ENCODE measurements around the gene RASSF8. TPM values are rescaled to one million over a fixed set of nuclear protein-coding genes. Genes with fewer than 3 reads are reported as not detected.

The RASSF8 gene
- total and polyA plus RNA-seq, 3 experiments from 2014 or later = 0.31 TPM; not detected in 2

- POLR2A ChIA-PET = no interaction called here
- H3K36me3 ChIP-seq (ENCODE audit: insufficient read depth, low read length) = no peaks in the 10 kb centered on the region
- no peaks in the 10 kb centered on the region for H3K9me3 ChIP-seq (ENCODE audit: low read length)
- peak overlapping the region in 1 of 8 donors; percentile 63 for H3K27ac Mint-ChIP-seq
- H3K9me3 Mint-ChIP-seq = peaks cover 0 to 4% (median 0%) of the 10 kb centered on the region in 5 donors
- H3K27me3 ChIP-seq (ENCODE audit: insufficient read depth, low read length, poor library complexity, severe bottlenecking) = no peaks in the 10 kb centered on the region
- DNase-seq = no peak
- H3K27me3 Mint-ChIP-seq = peaks cover 3% of the 10 kb centered on the region in 2 donors
- no peaks in the 10 kb centered on the region for H3K36me3 Mint-ChIP-seq
- no peaks in the 10 kb centered on the region for H3K4me1 ChIP-seq (ENCODE audit: insufficient read depth, low read length)
- CTCF ChIA-PET = no interaction called here
- H3K27ac ChIP-seq (ENCODE audit: low read depth, low read length) = no peak overlapping the region
- no peak overlapping the region for H3K4me3 ChIP-seq (ENCODE audit: low read length)
- H3K4me1 Mint-ChIP-seq = no peaks in the 10 kb centered on the region
- H3K4me3 Mint-ChIP-seq = no peak overlapping the region
These were observed 22.9 kb upstream of the RASSF8 start for GRCh38 chr12:25935355-25936144.

- no peaks in the 10 kb centered on the region for H3K27me3 ChIP-seq (ENCODE audit: insufficient read depth, low read length, poor library complexity, severe bottlenecking)
- no peak overlapping the region for H3K4me3 Mint-ChIP-seq
- H3K4me1 Mint-ChIP-seq = no peaks in the 10 kb centered on the region
- peaks cover 3 to 6% of the 10 kb centered on the region in 2 donors for H3K27me3 Mint-ChIP-seq
- peaks cover 0 to 4% (median 0%) of the 10 kb centered on the region in 5 donors for H3K9me3 Mint-ChIP-seq
- H3K4me3 ChIP-seq (ENCODE audit: low read length) = no peak overlapping the region
- CTCF ChIA-PET = no interaction called here
- no peaks in the 10 kb centered on the region for H3K36me3 ChIP-seq (ENCODE audit: insufficient read depth, low read length)
- no peaks in the 10 kb centered on the region for H3K36me3 Mint-ChIP-seq
- no peaks in the 10 kb centered on the region for H3K9me3 ChIP-seq (ENCODE audit: low read length)
- H3K4me1 ChIP-seq (ENCODE audit: insufficient read depth, low read length) = no peaks in the 10 kb centered on the region
- no peak overlapping the region for H3K27ac ChIP-seq (ENCODE audit: low read depth, low read length)
- DNase-seq = no peak
- H3K27ac Mint-ChIP-seq = no peak overlapping the region
- POLR2A ChIA-PET = no interaction called here
These were observed 21.4 kb upstream of the RASSF8 start for GRCh38 chr12:25937096-25937495.

- no peaks in the 10 kb centered on the region for H3K4me1 Mint-ChIP-seq
- peaks cover 0 to 4% (median 0%) of the 10 kb centered on the region in 5 donors for H3K9me3 Mint-ChIP-seq
- Histone ChIP-seq H3K4me3 (ENCODE audit: low read length) (no peak overlapping the region), H3K4me1 (ENCODE audit: insufficient read depth, low read length) (no peaks in the 10 kb centered on the region), H3K27me3 (ENCODE audit: insufficient read depth, low read length, poor library complexity, severe bottlenecking) (no peaks in the 10 kb centered on the region), H3K27ac (ENCODE audit: low read depth, low read length) (no peak overlapping the region), H3K36me3 (ENCODE audit: insufficient read depth, low read length) (no peaks in the 10 kb centered on the region), H3K9me3 (ENCODE audit: low read length) (no peaks in the 10 kb centered on the region)
- DNase-seq = no peak
- ChIA-PET CTCF (no interaction called here), POLR2A (no interaction called here)
- H3K36me3 Mint-ChIP-seq = no peaks in the 10 kb centered on the region
- no peak overlapping the region for H3K27ac Mint-ChIP-seq
- H3K4me3 Mint-ChIP-seq = no peak overlapping the region
- H3K27me3 Mint-ChIP-seq = peaks cover 3 to 6% of the 10 kb centered on the region in 2 donors
These were observed 19.9 kb upstream of the RASSF8 start for GRCh38 chr12:25938581-25938980.

GRCh38 chr12:25939606-25940005, 18.9 kb upstream of the RASSF8 start:
- H3K27ac ChIP-seq (ENCODE audit: low read depth, low read length) = no peak overlapping the region
- Mint-ChIP-seq H3K4me3 (no peak overlapping the region), H3K36me3 (no peaks in the 10 kb centered on the region), H3K27me3 (peaks cover 3 to 5% of the 10 kb centered on the region in 2 donors), H3K27ac (no peak overlapping the region), H3K9me3 (peaks cover 0 to 4% (median 0%) of the 10 kb centered on the region in 5 donors), H3K4me1 (no peaks in the 10 kb centered on the region)
- no peak for DNase-seq
- H3K36me3 ChIP-seq (ENCODE audit: insufficient read depth, low read length) = no peaks in the 10 kb centered on the region
- no peaks in the 10 kb centered on the region for H3K9me3 ChIP-seq (ENCODE audit: low read length)
- no peaks in the 10 kb centered on the region for H3K4me1 ChIP-seq (ENCODE audit: insufficient read depth, low read length)
- ChIA-PET CTCF (no interaction called here), POLR2A (no interaction called here)
- no peak overlapping the region for H3K4me3 ChIP-seq (ENCODE audit: low read length)
- H3K27me3 ChIP-seq (ENCODE audit: insufficient read depth, low read length, poor library complexity, severe bottlenecking) = no peaks in the 10 kb centered on the region

- H3K9me3 Mint-ChIP-seq = peaks cover 0 to 2% (median 0%) of the 10 kb centered on the region in 5 donors
- Histone ChIP-seq H3K4me1 (ENCODE audit: insufficient read depth, low read length) (no peaks in the 10 kb centered on the region), H3K27me3 (ENCODE audit: insufficient read depth, low read length, poor library complexity, severe bottlenecking) (no peaks in the 10 kb centered on the region), H3K4me3 (ENCODE audit: low read length) (no peak overlapping the region), H3K9me3 (ENCODE audit: low read length) (no peaks in the 10 kb centered on the region), H3K36me3 (ENCODE audit: insufficient read depth, low read length) (no peaks in the 10 kb centered on the region), H3K27ac (ENCODE audit: low read depth, low read length) (no peak overlapping the region)
- CTCF ChIA-PET = no interaction called here
- DNase-seq = no peak
- H3K27me3 Mint-ChIP-seq = peaks cover 3 to 5% of the 10 kb centered on the region in 2 donors
- no peak overlapping the region for H3K27ac Mint-ChIP-seq
- no peaks in the 10 kb centered on the region for H3K36me3 Mint-ChIP-seq
- H3K4me3 Mint-ChIP-seq = no peak overlapping the region
- POLR2A ChIA-PET = no interaction called here
- no peaks in the 10 kb centered on the region for H3K4me1 Mint-ChIP-seq
These were observed 17.6 kb upstream of the RASSF8 start for GRCh38 chr12:25940886-25941285.

GRCh38 chr12:25942709-25943108, 15.8 kb upstream of the RASSF8 start:
- Mint-ChIP-seq H3K36me3 (no peaks in the 10 kb centered on the region), H3K4me1 (no peaks in the 10 kb centered on the region), H3K27me3 (peaks cover 3 to 5% of the 10 kb centered on the region in 2 donors), H3K9me3 (peaks cover 0 to 4% (median 0%) of the 10 kb centered on the region in 5 donors), H3K4me3 (no peak overlapping the region), H3K27ac (no peak overlapping the region)
- Histone ChIP-seq H3K4me1 (ENCODE audit: insufficient read depth, low read length) (no peaks in the 10 kb centered on the region), H3K9me3 (ENCODE audit: low read length) (no peaks in the 10 kb centered on the region), H3K27me3 (ENCODE audit: insufficient read depth, low read length, poor library complexity, severe bottlenecking) (no peaks in the 10 kb centered on the region), H3K4me3 (ENCODE audit: low read length) (no peak overlapping the region), H3K36me3 (ENCODE audit: insufficient read depth, low read length) (no peaks in the 10 kb centered on the region), H3K27ac (ENCODE audit: low read depth, low read length) (no peak overlapping the region)
- DNase-seq = no peak
- CTCF ChIA-PET = no interaction called here
- POLR2A ChIA-PET = no interaction called here

GRCh38 chr12:25943940-25944339, 14.5 kb upstream of the RASSF8 start:
- no peak overlapping the region for H3K27ac Mint-ChIP-seq
- ChIA-PET POLR2A (no interaction called here), CTCF (no interaction called here)
- no peak overlapping the region for H3K4me3 Mint-ChIP-seq
- no peak overlapping the region for H3K27ac ChIP-seq (ENCODE audit: low read depth, low read length)
- H3K9me3 Mint-ChIP-seq = peaks cover 0 to 4% (median 0%) of the 10 kb centered on the region in 5 donors
- no peaks in the 10 kb centered on the region for H3K36me3 Mint-ChIP-seq
- peaks cover 3 to 5% of the 10 kb centered on the region in 2 donors for H3K27me3 Mint-ChIP-seq
- DNase-seq = no peak
- H3K4me1 Mint-ChIP-seq = no peaks in the 10 kb centered on the region
- H3K9me3 ChIP-seq (ENCODE audit: low read length) = no peaks in the 10 kb centered on the region
- H3K36me3 ChIP-seq (ENCODE audit: insufficient read depth, low read length) = no peaks in the 10 kb centered on the region
- H3K4me1 ChIP-seq (ENCODE audit: insufficient read depth, low read length) = no peaks in the 10 kb centered on the region
- no peaks in the 10 kb centered on the region for H3K27me3 ChIP-seq (ENCODE audit: insufficient read depth, low read length, poor library complexity, severe bottlenecking)
- no peak overlapping the region for H3K4me3 ChIP-seq (ENCODE audit: low read length)

GRCh38 chr12:25949343-25949742, 9.1 kb upstream of the RASSF8 start:
- Mint-ChIP-seq H3K9me3 (peaks cover 0 to 4% (median 2%) of the 10 kb centered on the region in 5 donors), H3K36me3 (no peaks in the 10 kb centered on the region), H3K4me1 (no peaks in the 10 kb centered on the region), H3K4me3 (no peak overlapping the region), H3K27me3 (peaks cover 0 to under 1% of the 10 kb centered on the region in 2 donors), H3K27ac (no peak overlapping the region)
- Histone ChIP-seq H3K9me3 (ENCODE audit: low read length) (no peaks in the 10 kb centered on the region), H3K27ac (ENCODE audit: low read depth, low read length) (no peak overlapping the region), H3K27me3 (ENCODE audit: insufficient read depth, low read length, poor library complexity, severe bottlenecking) (no peaks in the 10 kb centered on the region), H3K4me1 (ENCODE audit: insufficient read depth, low read length) (no peaks in the 10 kb centered on the region), H3K36me3 (ENCODE audit: insufficient read depth, low read length) (no peaks in the 10 kb centered on the region), H3K4me3 (ENCODE audit: low read length) (no peak overlapping the region)
- POLR2A ChIA-PET = no interaction called here
- CTCF ChIA-PET = no interaction called here
- no peak for DNase-seq

Measured in CD8-positive, alpha-beta memory T cell (primary cell).